HEK293T (cell line): Measurements from ENCODE around the gene SIGLEC10.
A peak's percentile ranks its signal among the peaks of the same experiment; 100 is the strongest.
"Not testable (repeated sequence)": the region's sequence is repeated elsewhere in the genome, so short reads cannot be mapped to it uniquely, and the experiment has no call there.

Experiments used
- CTCF ChIA-PET: fragments of 350-600 bp; formaldehyde crosslinking; extraction: SDS; loops from one replicate; lab custom pipeline; 2021; ENCODE audit warnings: antibody characterized with exemption, inconsistent platforms; lab: Yijun Ruan, JAX
- POLR2A ChIA-PET: fragments of 350-600 bp; formaldehyde crosslinking; extraction: SDS; loops from one replicate; lab custom pipeline; 2020; ENCODE audit warnings: antibody characterized with exemption, inconsistent platforms; lab: Yijun Ruan, JAX
- DNase-seq: peaks from one replicate; pipeline ENCODE4 v3.0.0; 2012; ENCODE audit warnings: mixed read lengths; ENCODE audit errors: extremely low spot score
- ARNT ChIP-seq: fragments of 450-650 bp; IDR thresholded peaks from 2 replicates; pipeline ENCODE4 v1.6.1; 2017; ENCODE audit warnings: mild to moderate bottlenecking
- BHLHE40 ChIP-seq: fragments of 450-650 bp; IDR thresholded peaks from 2 replicates; pipeline ENCODE4 v1.6.1; 2016; ENCODE audit warnings: mild to moderate bottlenecking, moderate library complexity, borderline replicate concordance
- CTBP1 ChIP-seq: fragments of 450-650 bp; IDR thresholded peaks from 2 replicates; pipeline ENCODE4 v1.6.1; 2016; ENCODE audit warnings: borderline replicate concordance
- ELF4 ChIP-seq: fragments of 450-650 bp; IDR thresholded peaks from 2 replicates; pipeline ENCODE4 v1.6.1; 2017; ENCODE audit warnings: antibody characterized with exemption
- FOXA1 ChIP-seq: fragments of 450-650 bp; IDR thresholded peaks from 2 replicates; pipeline ENCODE4 v1.6.1; 2016; ENCODE audit warnings: mild to moderate bottlenecking
- FOXK2 ChIP-seq: fragments of 450-650 bp; IDR thresholded peaks from 2 replicates; pipeline ENCODE4 v1.6.1; 2016; ENCODE audit warnings: mild to moderate bottlenecking
- FOXM1 ChIP-seq: fragments of 450-650 bp; IDR thresholded peaks from 2 replicates; pipeline ENCODE4 v1.6.1; 2017; ENCODE audit warnings: mild to moderate bottlenecking, borderline replicate concordance
- HDGF ChIP-seq: fragments of 450-650 bp; IDR thresholded peaks from 2 replicates; pipeline ENCODE4 v1.6.1; 2017; ENCODE audit warnings: antibody characterized with exemption, borderline replicate concordance
- L3MBTL2 ChIP-seq: fragments of 450-650 bp; conservative IDR thresholded peaks from 2 replicates; pipeline ENCODE4 v1.6.1; 2016; ENCODE audit warnings: mild to moderate bottlenecking
- LEF1 ChIP-seq: fragments of 450-650 bp; IDR thresholded peaks from 2 replicates; pipeline ENCODE4 v1.6.1; 2017; ENCODE audit warnings: mild to moderate bottlenecking, borderline replicate concordance
- NFRKB ChIP-seq: fragments of 450-650 bp; IDR thresholded peaks from 2 replicates; pipeline ENCODE4 v1.6.1; 2016; ENCODE audit warnings: mild to moderate bottlenecking, moderate library complexity
- SP1 ChIP-seq: fragments of 450-650 bp; IDR thresholded peaks from 2 replicates; pipeline ENCODE4 v1.6.1; 2017
- SUZ12 ChIP-seq: fragments of 450-650 bp; IDR thresholded peaks from 2 replicates; pipeline ENCODE4 v1.6.1; 2016; ENCODE audit warnings: mild to moderate bottlenecking
- TARDBP ChIP-seq: fragments of 450-650 bp; IDR thresholded peaks from 2 replicates; pipeline ENCODE4 v1.6.1; 2016
- ZNF384 ChIP-seq: fragments of 450-650 bp; IDR thresholded peaks from 2 replicates; pipeline ENCODE4 v1.6.1; 2016
- TF ChIP-seq, protein P1 (sequence below): fragments of 450-650 bp; IDR thresholded peaks from 2 replicates; pipeline ENCODE4 v1.6.1; 2016

Gene SIGLEC10

DNA sequence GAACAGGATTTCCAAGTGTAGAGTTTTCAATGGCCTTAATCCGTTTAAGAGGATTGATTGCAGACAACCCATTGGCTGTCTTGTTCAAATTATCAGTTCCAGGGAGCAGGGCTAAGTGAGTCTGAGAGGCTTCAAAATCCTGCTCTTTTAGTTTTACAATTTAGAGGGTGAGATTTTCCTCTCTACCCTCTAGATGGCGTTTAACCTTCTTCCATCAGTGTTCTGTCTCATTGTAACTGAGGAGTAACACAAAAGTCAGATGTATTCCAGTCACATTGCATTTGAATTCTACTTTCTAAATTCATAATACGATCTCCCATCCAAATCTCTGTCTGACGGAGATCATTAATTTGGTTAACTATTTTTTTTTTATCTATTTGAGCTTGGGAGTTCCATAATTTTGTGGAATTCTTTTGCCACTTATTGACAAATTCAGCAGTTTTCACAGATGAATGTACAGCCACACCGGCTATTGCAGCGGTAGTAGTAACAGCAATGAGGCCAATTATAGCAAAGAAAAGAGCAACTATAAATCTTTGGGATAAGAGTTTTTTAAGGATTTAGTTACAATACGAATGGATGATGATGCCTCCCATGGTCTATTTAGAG, 19.2 kb downstream of the SIGLEC10 start:
- peak; percentile 23 for DNase-seq
- POLR2A ChIA-PET, result interaction anchor here (1.1 to 1.4 kb wide), 2 partner anchors 31 to 33 kb away, joined by 4 to 7 read pairs; partner anchors contain the start of gene ETFB
- CTCF ChIA-PET, result interaction anchor here (0.7 to 1.3 kb wide), 3 partner anchors 24 to 71 kb away, joined by 3 to 5 read pairs (median 4); no protein-coding TSS in a partner anchor
- TF ChIP-seq FOXK2 (no peak), FOXM1 (no peak), ARNT (no peak), SP1 (no peak), SUZ12 (no peak), LEF1 (no peak), NFRKB (no peak), HDGF (no peak), TARDBP (no peak), CTBP1 (no peak)
- TF ChIP-seq, protein P1, sequence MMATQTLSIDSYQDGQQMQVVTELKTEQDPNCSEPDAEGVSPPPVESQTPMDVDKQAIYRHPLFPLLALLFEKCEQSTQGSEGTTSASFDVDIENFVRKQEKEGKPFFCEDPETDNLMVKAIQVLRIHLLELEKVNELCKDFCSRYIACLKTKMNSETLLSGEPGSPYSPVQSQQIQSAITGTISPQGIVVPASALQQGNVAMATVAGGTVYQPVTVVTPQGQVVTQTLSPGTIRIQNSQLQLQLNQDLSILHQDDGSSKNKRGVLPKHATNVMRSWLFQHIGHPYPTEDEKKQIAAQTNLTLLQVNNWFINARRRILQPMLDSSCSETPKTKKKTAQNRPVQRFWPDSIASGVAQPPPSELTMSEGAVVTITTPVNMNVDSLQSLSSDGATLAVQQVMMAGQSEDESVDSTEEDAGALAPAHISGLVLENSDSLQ, result no peak

DNA sequence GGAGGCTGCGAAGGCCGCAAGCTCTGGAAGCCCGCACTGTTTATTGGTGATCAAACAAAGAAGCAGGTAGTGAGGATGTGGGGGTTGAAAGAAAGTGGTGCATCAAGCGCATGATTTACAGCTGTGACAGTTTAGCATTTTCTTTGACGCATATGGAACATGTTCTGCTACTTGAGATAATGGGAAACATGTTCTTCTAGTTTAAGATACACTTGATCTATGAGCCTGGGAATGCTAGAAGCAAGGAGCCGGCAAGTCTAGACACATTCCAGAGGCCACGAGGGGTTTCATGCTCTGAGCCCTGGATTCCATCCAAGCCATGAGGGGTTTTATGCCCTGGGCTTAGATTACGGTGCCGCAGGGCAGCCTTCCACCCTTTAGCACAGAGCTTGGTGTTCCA, 20.0 kb downstream of the SIGLEC10 start:
- TF ChIP-seq, protein P1, result peak; percentile 21; the same call in 1 of the 2 replicates
- DNase-seq, result not testable (repeated sequence)
- CTCF ChIA-PET, result interaction anchor here (0.7 to 1.3 kb wide), 3 partner anchors 24 to 71 kb away, joined by 3 to 5 read pairs (median 4); no protein-coding TSS in a partner anchor
- POLR2A ChIA-PET, result interaction anchor here (1.1 to 1.4 kb wide), 2 partner anchors 30 to 32 kb away, joined by 4 to 7 read pairs; partner anchors contain the start of gene ETFB

DNA sequence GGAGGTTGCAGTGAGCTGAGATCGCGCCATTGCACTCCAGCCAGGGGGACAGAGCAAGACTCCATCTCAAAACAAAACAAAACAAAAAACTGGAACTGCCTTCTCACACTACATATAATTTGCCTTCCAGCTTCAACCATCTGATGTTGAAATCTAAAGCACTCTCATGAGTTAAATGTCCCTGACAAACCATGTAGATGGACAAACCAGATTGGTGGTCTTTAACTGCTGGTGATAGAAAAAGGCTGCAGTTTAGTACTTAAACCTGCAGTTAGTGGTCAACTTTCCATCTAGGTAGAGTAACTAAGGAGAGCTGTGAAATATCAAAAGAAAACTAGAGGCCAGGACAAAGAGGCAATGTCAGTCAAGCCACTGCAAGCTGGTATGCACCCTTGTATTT, 21.3 kb downstream of the SIGLEC10 start:
- ChIA-PET POLR2A (interaction anchor here (1.2 to 3.0 kb wide), 3 partner anchors 12 to 28 kb away, joined by 4 to 10 read pairs (median 4); partner anchors contain the start of gene NKG7), CTCF (interaction anchor here (0.7 kb wide), 1 partner anchor 39 kb away, joined by 3 read pairs; no protein-coding TSS in a partner anchor)
- no peak for DNase-seq
- no peak for TF ChIP-seq FOXA1
- TF ChIP-seq, protein P1, result no peak
- TF ChIP-seq LEF1, result no peak
- TF ChIP-seq L3MBTL2, result no peak

DNA sequence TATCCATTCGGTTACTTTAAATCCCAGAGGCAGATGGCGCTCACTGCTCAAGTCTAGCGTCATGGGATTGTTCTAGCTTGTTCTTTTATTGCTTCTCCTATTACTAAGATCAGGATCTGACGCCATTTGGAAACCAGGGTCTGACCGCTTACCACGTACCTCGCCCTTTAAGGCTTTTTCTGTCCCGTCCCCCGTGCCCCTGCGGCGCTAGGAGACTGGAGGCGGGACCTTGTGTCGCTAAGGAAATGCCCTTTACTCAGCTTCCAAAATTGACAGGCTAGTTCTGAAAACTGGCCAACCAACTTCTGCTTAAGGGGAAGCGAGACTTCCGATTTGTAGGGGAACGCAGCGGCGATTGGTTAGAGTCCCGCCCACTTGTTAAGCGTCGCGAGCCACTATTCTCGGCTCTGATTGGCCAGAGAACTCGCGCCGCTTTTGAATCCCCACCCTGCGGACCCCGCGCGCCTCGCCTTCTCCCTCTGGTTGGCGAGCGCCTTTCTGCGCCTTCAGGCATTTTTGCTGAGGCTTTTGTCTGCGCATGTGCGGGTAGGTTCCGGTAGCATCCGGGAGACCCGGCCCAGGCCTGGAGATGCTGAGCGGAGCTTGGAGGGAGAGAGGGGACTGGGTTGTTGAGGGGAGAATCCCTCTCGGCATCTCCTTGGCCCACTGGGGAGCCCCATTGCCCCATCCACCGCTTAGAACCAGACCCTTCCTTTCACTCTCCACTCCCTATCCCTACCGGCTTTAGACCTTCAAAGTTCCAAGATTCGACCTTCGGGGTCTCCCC, 23.2 kb downstream of the SIGLEC10 start:
- no peak for TF ChIP-seq ARNT
- no peak for TF ChIP-seq SUZ12
- TF ChIP-seq SP1, result no peak
- TF ChIP-seq FOXA1, result no peak
- TF ChIP-seq L3MBTL2, result peak; percentile 85
- peak; percentile 37; the same call in 1 of the 2 replicates for TF ChIP-seq ELF4
- TF ChIP-seq CTBP1, result no peak
- TF ChIP-seq FOXK2, result no peak
- TF ChIP-seq FOXM1, result no peak
- no peak for TF ChIP-seq HDGF
- no peak for TF ChIP-seq LEF1
- TF ChIP-seq NFRKB, result no peak
- no peak for TF ChIP-seq ZNF384
- TF ChIP-seq, protein P1, result peak; percentile 98
- no peak for TF ChIP-seq BHLHE40
- TF ChIP-seq TARDBP, result no peak
- ChIA-PET CTCF (interaction anchor here (1.1 kb wide), 2 partner anchors 28 to 263 kb away, joined by 3 to 5 read pairs; no protein-coding TSS in a partner anchor), POLR2A (interaction anchor here (0.6 to 3.0 kb wide), 17 partner anchors 9 to 177 kb away, joined by 3 to 19 read pairs (median 3); partner anchors contain the start of genes ETFB, NKG7, VSIG10L and ZNF175)
- DNase-seq, result peak; percentile 93

DNA sequence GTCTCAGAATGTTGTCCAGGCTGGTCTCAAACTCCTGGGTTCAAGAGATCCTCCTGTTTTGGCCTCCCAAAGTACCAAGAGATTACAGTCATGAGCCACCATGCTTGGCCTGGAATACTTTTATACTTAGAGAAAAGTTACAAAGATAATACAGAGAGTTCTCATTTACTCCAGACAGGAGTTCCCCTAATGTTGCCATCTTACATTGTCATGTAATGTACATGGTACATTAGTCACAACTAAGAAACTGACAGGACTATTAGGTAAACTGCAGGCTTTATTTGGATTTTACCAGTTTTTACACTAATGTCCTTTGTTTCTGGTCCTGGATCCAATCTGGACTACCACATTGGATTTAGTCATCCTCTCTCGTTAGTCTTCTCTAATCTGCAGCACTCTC, 24.7 kb downstream of the SIGLEC10 start:
- ChIA-PET CTCF (interaction anchor here (0.7 kb wide), 1 partner anchor 17 kb away, joined by 3 read pairs; no protein-coding TSS in a partner anchor), POLR2A (no interaction called here)
- TF ChIP-seq ELF4 (no peak), CTBP1 (no peak), SP1 (no peak)
- DNase-seq, result no peak
